Measurements from ENCODE around the gene FGFBP3. TPM values are rescaled to one million over a fixed set of nuclear protein-coding genes. Genes with fewer than 3 reads are reported as not detected.

FGFBP3 gene
- total RNA-seq, 1 experiment from 2014 or later, result 1.2 TPM

DNA sequence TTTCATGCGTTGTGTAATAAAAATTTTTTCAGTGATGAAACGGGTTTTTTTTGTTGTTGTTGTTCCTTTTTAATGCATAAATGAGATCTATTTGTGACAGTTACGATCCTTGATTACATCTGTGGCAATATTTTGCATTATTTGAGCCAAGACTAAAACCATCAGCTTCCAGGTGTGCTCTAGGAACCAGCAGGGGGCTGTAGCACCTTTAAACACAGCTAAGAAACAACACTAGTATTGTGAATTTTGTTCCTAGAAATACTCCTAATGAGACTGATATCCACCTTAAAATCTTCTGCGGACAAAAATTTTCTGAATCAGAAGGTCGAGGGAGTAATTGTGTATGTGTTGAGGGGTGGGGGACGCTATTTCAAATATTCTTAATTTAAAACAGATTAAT lies 52.6 kb downstream of the FGFBP3 start:
- DNase-seq (ENCODE audit: low read depth, low spot score) (peak; percentile 3), ATAC-seq (no peak)
- no TSS peak for BruUV-seq (replicated peaks)
- Histone ChIP-seq H3K4me2 (ENCODE audit: low read length) (no peak overlapping the region), H3K9me2 (ENCODE audit: insufficient read depth) (no peaks in the 10 kb centered on the region), H3K27ac (ENCODE audit: low read depth, low read length) (no peak overlapping the region), H4K20me1 (ENCODE audit: insufficient read depth) (no peaks in the 10 kb centered on the region; the same call in 1 of the 2 replicates), H3K4me1 (ENCODE audit: control insufficient read depth in 1 of 2, insufficient read depth in 2 of 2, low read length in 2 of 2) (no peaks in the 10 kb centered on the region), H3K4me3 (replicated peaks in 1 of 2; ENCODE audit: low read depth in 1 of 2, low read length in 2 of 2) (no peak overlapping the region), H3K9me3 (ENCODE audit: control insufficient read depth in 1 of 2, insufficient read depth in 1 of 2, low read depth in 1 of 2, low read length in 2 of 2) (no peaks in the 10 kb centered on the region), H3K9ac (ENCODE audit: low read length) (no peak overlapping the region), H2AFZ (ENCODE audit: low read depth, low read length, poor library complexity, severe bottlenecking) (no peak overlapping the region), H3K79me2 (ENCODE audit: insufficient read depth, low read length) (no peaks in the 10 kb centered on the region), H3K36me3 (ENCODE audit: control insufficient read depth in 1 of 2, insufficient read depth in 2 of 2, low read length in 2 of 2) (peaks cover 10 to 35% of the 10 kb centered on the region in 2 experiments; a peak in 3 of 4 replicates), H3K27me3 (ENCODE audit: insufficient read depth, low read length) (no peaks in the 10 kb centered on the region)
- intact Hi-C loops (cut with micrococcal nuclease), result no loop called here
- POLR2A ChIA-PET, result no interaction called here
- RAD21 ChIA-PET (ENCODE audit: low non-redundant PET in 1 of 2, low total read pairs in 2 of 2, uncharacterized antibody in 2 of 2, unreplicated experiment in 2 of 2), result interaction anchor here in 1 of 2 experiments (0.7 kb wide), 1 partner anchor 52 kb away, joined by 3 read pairs; no protein-coding TSS in a partner anchor
- TF ChIP-seq RAD21 (IDR thresholded peaks at IDR 0.05; ENCODE audit: low read depth) (peak; percentile 48), CTCF (IDR thresholded peaks at IDR 0.05 in 2 of 3, conservative IDR thresholded peaks at IDR 0.05 in 1 of 3; ENCODE audit: borderline replicate concordance in 1 of 3, insufficient read depth in 1 of 3, low read depth in 2 of 3, low read length in 2 of 3) (peak; percentile 26 to 64 (median 55); a peak in 5 of 6 replicates), JUND (IDR thresholded peaks at IDR 0.05) (no peak)
- CTCF ChIA-PET, result interaction anchor here (0.6 to 1.1 kb wide), 2 partner anchors 12 to 708 kb away, joined by 3 to 7 read pairs; no protein-coding TSS in a partner anchor

Other genes with a start within 250 kb of the FGFBP3 start
- gene TNKS2, start 111.1 kb downstream of the FGFBP3 start, total RNA-seq (2021; ENCODE audit: unreplicated experiment), result 20.7 TPM
- gene BTAF1, start 14.3 kb upstream of the FGFBP3 start, total RNA-seq (2021; ENCODE audit: unreplicated experiment), result 42.5 TPM

Measured in HCT116 (cell line).